Superior temporal gyrus (tissue), 1 donor: Measurements from ENCODE around the gene DOK7.

Source experiments
- DNase-seq: peaks from one replicate; pipeline ENCODE4 v3.0.0-alpha.2; 2016; ENCODE audit errors: extremely low spot score

Gene DOK7

GRCh38 chr4:3462790-3463415 lies at the start of gene DOK7:
Gene DOK7, plus strand, starts transcription at chr4:3463306. Its CDS starts 70 bp downstream, at chr4:3463376.
- DNase-seq: no peak

GRCh38 chr4:3413675-3414420 lies 49.3 kb upstream of the DOK7 start:
- no peak for DNase-seq

GRCh38 chr4:3414421-3415279 lies 48.5 kb upstream of the DOK7 start:
- peak; percentile 39 for DNase-seq

GRCh38 chr4:3415471-3416141 lies 47.5 kb upstream of the DOK7 start:
- no peak for DNase-seq

GRCh38 chr4:3416270-3416669 lies 46.8 kb upstream of the DOK7 start:
- DNase-seq: no peak

GRCh38 chr4:3416821-3417221 lies 46.3 kb upstream of the DOK7 start:
- DNase-seq: no peak

GRCh38 chr4:3417448-3417847 lies 45.7 kb upstream of the DOK7 start:
- DNase-seq: no peak

GRCh38 chr4:3418029-3418762 lies 44.9 kb upstream of the DOK7 start:
- no peak for DNase-seq

GRCh38 chr4:3419836-3420605 lies 43.1 kb upstream of the DOK7 start:
- DNase-seq: no peak

GRCh38 chr4:3420606-3420955 lies 42.5 kb upstream of the DOK7 start:
- DNase-seq: no peak

GRCh38 chr4:3420956-3421355 lies 42.1 kb upstream of the DOK7 start:
- DNase-seq: no peak

GRCh38 chr4:3421470-3421869 lies 41.6 kb upstream of the DOK7 start:
- no peak for DNase-seq

GRCh38 chr4:3422241-3422801 lies 40.8 kb upstream of the DOK7 start:
- no peak for DNase-seq

- no peak for DNase-seq
Measured at GRCh38 chr4:3422808-3423297, 40.3 kb upstream of the DOK7 start.

GRCh38 chr4:3423406-3423805 lies 39.7 kb upstream of the DOK7 start:
- DNase-seq: no peak

- DNase-seq: no peak
Measured at GRCh38 chr4:3423952-3424351, 39.2 kb upstream of the DOK7 start.

- no peak for DNase-seq
Measured at GRCh38 chr4:3424522-3425095, 38.5 kb upstream of the DOK7 start.

- DNase-seq: no peak
Measured at GRCh38 chr4:3426465-3427133, 36.5 kb upstream of the DOK7 start.

GRCh38 chr4:3427134-3427476 lies 36.0 kb upstream of the DOK7 start:
- DNase-seq: no peak
